ENCODE results near the gene DSG1. TPM values are rescaled to one million over a fixed set of nuclear protein-coding genes. Genes with fewer than 3 reads are reported as not detected.
"Not testable (repeated sequence)": the region's sequence is repeated elsewhere in the genome, so short reads cannot be mapped to it uniquely, and the experiment has no call there.

The DSG1 gene
- total RNA-seq, 4 donors from 2014 or later, result 693 to 1,832 (median 1,713) TPM

GRCh38 chr18:31343454-31343853 is 25.5 kb downstream of the DSG1 start:
- peaks cover 4% of the 10 kb centered on the region for H3K36me3 ChIP-seq
- no peaks in the 10 kb centered on the region for H3K9me3 ChIP-seq
- H3K27me3 ChIP-seq, result no peaks in the 10 kb centered on the region
- no peak overlapping the region for H3K27ac ChIP-seq
- 94% methylated on average over 4 of the region's 4 CpGs for WGBS
- no peak for DNase-seq (ENCODE audit: low spot score in 2 of 2)
- no peak overlapping the region for H3K4me3 ChIP-seq
- H3K4me1 ChIP-seq, result no peaks in the 10 kb centered on the region
- TF ChIP-seq POLR2A (IDR thresholded peaks at IDR 0.05) (no peak), POLR2AphosphoS5 (IDR thresholded peaks at IDR 0.05) (no peak), EP300 (IDR thresholded peaks at IDR 0.05) (no peak), CTCF (IDR thresholded peaks at IDR 0.05) (no peak)

- peaks cover 10% of the 10 kb centered on the region for H3K36me3 ChIP-seq
- not testable (repeated sequence) for H3K9me3 ChIP-seq; H3K4me3 ChIP-seq; H3K27me3 ChIP-seq; DNase-seq (ENCODE audit: low spot score in 2 of 2); H3K27ac ChIP-seq; H3K4me1 ChIP-seq
- WGBS, result no CpG with 5 or more reads among the region's 17 CpGs
Observed at GRCh38 chr18:31353336-31353735, 35.4 kb downstream of the DSG1 start.

GRCh38 chr18:31354990-31355389 is 37.0 kb downstream of the DSG1 start:
- Histone ChIP-seq H3K27me3 (no peaks in the 10 kb centered on the region), H3K27ac (no peak overlapping the region), H3K36me3 (peaks cover 10% of the 10 kb centered on the region), H3K4me3 (no peak overlapping the region), H3K4me1 (no peaks in the 10 kb centered on the region), H3K9me3 (no peaks in the 10 kb centered on the region)
- TF ChIP-seq CTCF (IDR thresholded peaks at IDR 0.05), result no peak
- no peak for TF ChIP-seq POLR2AphosphoS5 (IDR thresholded peaks at IDR 0.05)
- TF ChIP-seq EP300 (IDR thresholded peaks at IDR 0.05), result no peak
- TF ChIP-seq POLR2A (IDR thresholded peaks at IDR 0.05), result no peak
- WGBS, result 94% methylated on average over 8 of the region's 8 CpGs
- no peak for DNase-seq (ENCODE audit: low spot score in 2 of 2)

GRCh38 chr18:31356025-31356424 is 38.1 kb downstream of the DSG1 start:
- Histone ChIP-seq H3K9me3 (no peaks in the 10 kb centered on the region), H3K27me3 (no peaks in the 10 kb centered on the region), H3K4me3 (no peak overlapping the region), H3K27ac (no peak overlapping the region), H3K36me3 (peaks cover 10% of the 10 kb centered on the region), H3K4me1 (no peaks in the 10 kb centered on the region)
- TF ChIP-seq CTCF (IDR thresholded peaks at IDR 0.05) (no peak), EP300 (IDR thresholded peaks at IDR 0.05) (no peak), POLR2AphosphoS5 (IDR thresholded peaks at IDR 0.05) (no peak), POLR2A (IDR thresholded peaks at IDR 0.05) (no peak)
- WGBS, result 89% methylated on average over 5 of the region's 5 CpGs
- no peak for DNase-seq (ENCODE audit: low spot score in 2 of 2)

GRCh38 chr18:31364190-31364589 is 46.2 kb downstream of the DSG1 start:
- no peak for DNase-seq (ENCODE audit: low spot score in 2 of 2)
- TF ChIP-seq POLR2A (IDR thresholded peaks at IDR 0.05) (no peak), EP300 (IDR thresholded peaks at IDR 0.05) (no peak), CTCF (IDR thresholded peaks at IDR 0.05) (no peak), POLR2AphosphoS5 (IDR thresholded peaks at IDR 0.05) (no peak)
- H3K4me3 ChIP-seq, result no peak overlapping the region
- no peaks in the 10 kb centered on the region for H3K9me3 ChIP-seq
- no peak overlapping the region for H3K27ac ChIP-seq
- H3K4me1 ChIP-seq, result no peaks in the 10 kb centered on the region
- H3K27me3 ChIP-seq, result no peaks in the 10 kb centered on the region
- no peaks in the 10 kb centered on the region for H3K36me3 ChIP-seq
- 97% methylated on average over 4 of the region's 4 CpGs for WGBS

- Histone ChIP-seq H3K4me3 (no peak overlapping the region), H3K27ac (no peak overlapping the region), H3K36me3 (no peaks in the 10 kb centered on the region), H3K4me1 (no peaks in the 10 kb centered on the region), H3K9me3 (no peaks in the 10 kb centered on the region), H3K27me3 (no peaks in the 10 kb centered on the region)
- no peak for DNase-seq (ENCODE audit: low spot score in 2 of 2)
- TF ChIP-seq POLR2A (IDR thresholded peaks at IDR 0.05) (no peak), POLR2AphosphoS5 (IDR thresholded peaks at IDR 0.05) (no peak), CTCF (IDR thresholded peaks at IDR 0.05) (no peak), EP300 (IDR thresholded peaks at IDR 0.05) (no peak)
Observed at GRCh38 chr18:31369478-31369877, 51.5 kb downstream of the DSG1 start.
